Keratinocyte (primary cell): Measurements from ENCODE around the gene MAVS. TPM values are rescaled to one million over a fixed set of nuclear protein-coding genes. Genes with fewer than 3 reads are reported as not detected.

Experiments used
- DNase-seq: peaks from one replicate; pipeline ENCODE4 v3.0.0-alpha.2; 2011; ENCODE audit warnings: low read depth, missing footprints, low spot score
- FAIRE-seq: peaks from 2 replicates; lab custom pipeline; 2011; peaks lifted over from hg19 to GRCh38; lab: Jason Lieb, UNC
- H2AFZ ChIP-seq: 2 replicates; pipeline ENCODE4 v1.6.0; 2012; ENCODE audit warnings: low read length, control low read depth, inconsistent platforms; ENCODE audit not compliant: control insufficient read depth
- H3K27ac ChIP-seq: 2 replicates; pipeline ENCODE4 v1.5.1; 2011; ENCODE audit warnings: low read length; ENCODE audit not compliant: control insufficient read depth, insufficient read depth
- H3K27me3 ChIP-seq: 3 replicates; pipeline ENCODE4 v1.6.0; 2011; ENCODE audit warnings: low read length; ENCODE audit not compliant: control insufficient read depth, insufficient read depth; ENCODE audit errors: extremely low read depth
- H3K36me3 ChIP-seq, 2 experiments: 2 replicates in 1 of 2; 3 replicates in 1 of 2; pipeline ENCODE4 v1.5.1; 2011; ENCODE audit warnings: low read length in 2 of 2, mild to moderate bottlenecking in 1 of 2; ENCODE audit not compliant: control insufficient read depth in 2 of 2, insufficient read depth in 2 of 2; ENCODE audit errors: extremely low read depth in 1 of 2
- H3K4me1 ChIP-seq: 3 replicates; pipeline ENCODE4 v1.5.1; 2011; ENCODE audit warnings: low read length; ENCODE audit not compliant: control insufficient read depth, insufficient read depth; ENCODE audit errors: extremely low read depth
- H3K4me2 ChIP-seq: 3 replicates; pipeline ENCODE4 v1.6.0; 2011; ENCODE audit warnings: low read depth, low read length; ENCODE audit not compliant: control insufficient read depth, insufficient read depth; ENCODE audit errors: extremely low read depth
- H3K4me3 ChIP-seq, 3 experiments: fragments of 200-600 bp in 1 of 3; sonication (generic) in 1 of 3; 2 replicates in 2 of 3; 3 replicates in 1 of 3; pipeline ENCODE4 v1.5.1; 2011 to 2016; ENCODE audit warnings: low read length in 3 of 3, mild to moderate bottlenecking in 3 of 3, control low read depth in 2 of 3, inconsistent platforms in 1 of 3, low read depth in 1 of 3, mixed read lengths in 1 of 3, mixed run types in 1 of 3, moderate library complexity in 1 of 3; ENCODE audit not compliant: control insufficient read depth in 2 of 3, insufficient read depth in 2 of 3; ENCODE audit errors: extremely low read depth in 1 of 3
- H3K79me2 ChIP-seq: 2 replicates; pipeline ENCODE4 v1.6.0; 2012; ENCODE audit warnings: low read length; ENCODE audit not compliant: control insufficient read depth, insufficient read depth
- H3K9ac ChIP-seq: 3 replicates; pipeline ENCODE4 v1.6.0; 2011; ENCODE audit warnings: low read length; ENCODE audit not compliant: control insufficient read depth, insufficient read depth; ENCODE audit errors: extremely low read depth
- H3K9me1 ChIP-seq: 3 replicates; pipeline ENCODE4 v1.6.0; 2011; ENCODE audit warnings: low read length; ENCODE audit not compliant: control insufficient read depth, insufficient read depth; ENCODE audit errors: extremely low read depth
- H3K9me3 ChIP-seq: 2 replicates; pipeline ENCODE4 v1.5.1; 2012; ENCODE audit warnings: low read depth, low read length; ENCODE audit not compliant: control insufficient read depth
- H4K20me1 ChIP-seq: 3 replicates; pipeline ENCODE4 v1.6.0; 2011; ENCODE audit warnings: low read length; ENCODE audit not compliant: control insufficient read depth, insufficient read depth; ENCODE audit errors: extremely low read depth
- CTCF ChIP-seq, 3 experiments: IDR thresholded peaks in 1 of 3; conservative IDR thresholded peaks in 1 of 3; optimal IDR thresholded peaks in 1 of 3; 2 replicates in 2 of 3; 3 replicates in 1 of 3; pipeline versions ENCODE3 to v1.5.1; 2011; ENCODE audit warnings: low read length in 3 of 3, mild to moderate bottlenecking in 3 of 3, moderate library complexity in 2 of 3, control low read depth in 1 of 3, inconsistent platforms in 1 of 3; ENCODE audit not compliant: insufficient read depth in 2 of 3; ENCODE audit errors: extremely low read depth in 1 of 3
- EZH2 ChIP-seq: IDR thresholded peaks from one replicate; pipeline ENCODE4 v1.6.1; 2012; ENCODE audit warnings: inconsistent platforms, mild to moderate bottlenecking, low read length, moderate library complexity
- dilution Hi-C: fragments of 300-500 bp; cut with MboI; formaldehyde crosslinking; loops from one replicate; pipeline ENCODE4 v1.7.0; 2020; ENCODE audit warnings: low sequenced_read_pairs; ENCODE audit not compliant: extremely low pct_ligation_motif_present
- polyA plus RNA-seq, 5 experiments: library from polyadenylated mRNA; depleted of rRNA in 3 of 5; stranded (reverse) in 3 of 5; stranded (forward) in 1 of 5; unstranded in 1 of 5; fragments of >200 nt; gene quantifications; 1 replicate in 1 of 5; 2 replicates in 3 of 5; 3 replicates in 1 of 5; pipeline versions ENCODE4 v1.2.1 to v1.2.3, GENCODE V29; 2011 to 2012; ENCODE audit warnings: missing spikeins in 2 of 5, low read depth in 1 of 5, low replicate concordance in 1 of 5

The MAVS gene
- polyA plus RNA-seq, 1 donor (not counting 4 experiments of a cell fraction or from before 2014, with no cell fraction given), result 15.1 TPM

- Histone ChIP-seq H3K4me1 (no peaks in the 10 kb centered on the region), H3K9me3 (no peaks in the 10 kb centered on the region), H3K9me1 (no peaks in the 10 kb centered on the region), H3K4me2 (no peak overlapping the region), H3K27me3 (no peaks in the 10 kb centered on the region), H4K20me1 (peaks cover 19% of the 10 kb centered on the region), H3K4me3 (no peak overlapping the region), H3K27ac (no peak overlapping the region), H2AFZ (no peak overlapping the region), H3K79me2 (peaks cover 84% of the 10 kb centered on the region), H3K9ac (no peak overlapping the region), H3K36me3 (peaks cover 14 to 34% of the 10 kb centered on the region in 2 experiments)
- DNase-seq (no peak), FAIRE-seq (no peak)
- dilution Hi-C loops, result no loop called here
- TF ChIP-seq EZH2 (no peak), CTCF (optimal IDR thresholded peaks at IDR 0.05 in 1 of 3, IDR thresholded peaks at IDR 0.05 in 1 of 3, conservative IDR thresholded peaks at IDR 0.05 in 1 of 3; ENCODE audit: extremely low read depth in 1 of 3, insufficient read depth in 2 of 3, low read length in 3 of 3) (no peak)
These were observed 65.3 kb downstream of the MAVS start for GRCh38 chr20:3911956-3912355.

- Histone ChIP-seq H3K4me3 (no peak overlapping the region), H4K20me1 (peaks cover 20% of the 10 kb centered on the region), H3K9me3 (no peaks in the 10 kb centered on the region), H3K79me2 (peaks cover 76% of the 10 kb centered on the region), H3K27me3 (no peaks in the 10 kb centered on the region), H3K27ac (no peak overlapping the region), H2AFZ (no peak overlapping the region), H3K9ac (no peak overlapping the region), H3K4me1 (no peaks in the 10 kb centered on the region), H3K36me3 (peaks cover 19 to 42% of the 10 kb centered on the region in 2 experiments), H3K4me2 (no peak overlapping the region), H3K9me1 (no peaks in the 10 kb centered on the region)
- TF ChIP-seq CTCF (optimal IDR thresholded peaks at IDR 0.05 in 1 of 3, IDR thresholded peaks at IDR 0.05 in 1 of 3, conservative IDR thresholded peaks at IDR 0.05 in 1 of 3; ENCODE audit: extremely low read depth in 1 of 3, insufficient read depth in 2 of 3, low read length in 3 of 3) (no peak), EZH2 (no peak)
- DNase-seq (no peak), FAIRE-seq (no peak)
- dilution Hi-C loops, result no loop called here
These were observed 67.8 kb downstream of the MAVS start for GRCh38 chr20:3914446-3914845.
